ENCODE measurements around the gene ANKRD13A.
"Not testable (repeated sequence)": the region's sequence is repeated elsewhere in the genome, so short reads cannot be mapped to it uniquely, and the experiment has no call there.

Gene ANKRD13A

DNA sequence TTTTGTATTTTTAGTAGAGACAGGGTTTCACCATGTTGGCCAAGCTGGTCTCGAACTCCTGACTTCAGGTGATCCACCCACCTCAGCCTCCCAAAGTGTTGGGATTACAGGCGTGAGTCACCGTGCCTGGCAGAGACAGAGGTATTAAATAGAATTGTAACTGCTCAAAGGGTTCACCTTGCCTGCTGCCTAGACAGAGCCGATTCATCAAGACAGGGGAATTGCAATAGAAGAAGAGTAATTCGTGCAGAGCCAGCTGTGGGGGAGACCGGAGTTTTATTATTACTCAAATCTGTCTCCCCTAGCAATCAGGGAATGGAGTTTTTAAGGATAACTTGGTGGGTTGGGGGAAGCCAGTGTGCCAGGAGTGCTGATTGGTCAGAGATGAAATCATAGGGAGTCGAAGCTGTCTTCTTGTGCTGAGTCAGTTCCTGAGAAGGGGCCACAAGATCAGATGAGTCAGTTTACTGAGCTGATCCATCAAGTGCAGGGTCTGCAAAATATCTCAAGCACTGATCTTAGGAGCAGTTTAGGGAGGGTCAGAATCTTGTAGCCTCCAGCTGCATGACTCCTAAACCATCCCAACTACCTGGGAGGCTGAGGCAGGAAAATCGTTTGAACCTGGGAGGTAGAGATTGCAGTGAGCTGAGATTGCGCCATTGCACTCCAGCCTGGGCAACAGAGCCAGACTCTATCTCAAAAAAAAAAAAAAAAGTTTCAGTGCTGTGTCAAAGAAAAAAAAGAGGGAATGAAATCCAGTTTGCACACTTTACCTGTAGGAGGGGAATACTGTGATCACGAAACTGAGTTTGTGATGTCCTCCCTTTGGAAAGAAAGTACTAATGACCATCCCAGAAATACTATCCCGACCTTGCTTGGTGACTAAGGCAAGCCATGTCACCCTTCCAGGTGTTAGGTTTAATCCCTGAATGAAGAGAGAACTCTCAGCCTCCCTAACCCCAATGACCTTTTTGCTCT, 56.4 kb downstream of the ANKRD13A start:
- DNase-seq, result not testable (repeated sequence)

DNA sequence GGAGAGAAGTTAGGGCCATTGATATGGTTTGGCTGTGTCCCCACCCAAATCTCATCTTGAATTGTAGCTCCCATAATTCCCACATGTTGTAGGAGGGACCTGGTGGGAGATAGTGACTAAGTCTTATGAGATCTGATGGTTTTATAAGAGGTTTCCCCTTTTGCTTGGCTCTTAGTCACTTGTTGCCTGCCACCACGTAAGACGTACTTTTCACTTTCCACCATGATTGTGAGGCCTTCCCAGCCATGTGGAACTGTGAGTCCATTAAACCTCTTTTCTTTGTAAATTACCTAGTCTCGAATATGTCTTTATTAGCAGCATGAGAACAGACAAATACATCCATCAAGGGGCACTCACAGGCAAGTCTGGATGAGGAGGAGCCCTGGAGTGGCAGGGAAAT, 57.4 kb downstream of the ANKRD13A start:
- DNase-seq, result not testable (repeated sequence)

DNA sequence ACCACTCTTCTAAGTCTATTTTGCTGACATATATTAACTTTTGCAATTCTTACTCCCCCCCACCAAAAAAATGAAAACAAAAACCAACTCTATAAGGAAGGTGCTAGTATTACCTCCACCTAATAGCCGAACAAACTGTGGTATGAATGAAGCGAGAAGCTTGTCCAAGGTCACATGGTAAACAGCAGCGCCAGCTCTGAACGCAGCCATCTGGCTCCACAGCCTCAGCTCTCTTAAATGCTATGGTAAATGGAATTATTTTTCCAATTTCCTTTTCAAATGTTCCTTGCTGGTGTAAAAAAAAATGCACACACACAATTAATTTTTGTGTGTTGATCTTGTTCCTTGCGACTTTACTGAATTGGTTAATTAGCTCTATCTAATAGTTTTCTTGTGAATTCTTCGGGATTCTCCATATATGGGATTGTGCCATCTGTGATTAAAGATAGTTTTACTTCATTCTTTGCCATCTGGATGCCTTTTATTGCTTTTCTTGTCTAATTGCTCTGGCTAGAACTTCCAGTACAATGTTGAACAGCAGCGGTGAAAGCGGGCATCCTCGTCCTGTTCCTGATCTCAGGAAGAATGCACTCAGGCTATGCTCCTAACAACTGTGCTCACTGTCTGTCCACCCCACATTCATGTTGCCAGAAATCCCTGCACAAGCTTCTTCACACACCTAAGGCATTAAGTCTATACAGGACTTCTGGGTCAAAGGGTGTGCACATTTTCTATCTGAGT, 59.8 kb downstream of the ANKRD13A start:
- no peak for DNase-seq

DNA sequence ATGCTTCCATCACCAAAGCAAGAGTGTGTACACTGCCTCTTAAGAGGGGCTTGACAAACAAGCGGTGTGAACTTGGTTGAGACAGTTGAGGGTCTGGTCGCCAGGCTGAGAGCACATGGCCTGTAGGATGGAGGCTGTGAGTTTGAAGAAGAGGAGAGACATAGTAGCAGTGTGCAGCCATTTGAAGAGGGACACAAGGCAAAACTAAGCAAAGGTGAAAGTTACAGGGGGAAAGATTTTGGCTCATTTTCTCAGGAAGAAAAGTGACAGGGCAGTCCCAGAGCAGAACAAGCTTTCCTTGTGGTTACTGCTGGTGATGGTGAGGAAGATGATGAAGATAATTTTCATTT, 60.4 kb downstream of the ANKRD13A start:
- no peak for DNase-seq

DNA sequence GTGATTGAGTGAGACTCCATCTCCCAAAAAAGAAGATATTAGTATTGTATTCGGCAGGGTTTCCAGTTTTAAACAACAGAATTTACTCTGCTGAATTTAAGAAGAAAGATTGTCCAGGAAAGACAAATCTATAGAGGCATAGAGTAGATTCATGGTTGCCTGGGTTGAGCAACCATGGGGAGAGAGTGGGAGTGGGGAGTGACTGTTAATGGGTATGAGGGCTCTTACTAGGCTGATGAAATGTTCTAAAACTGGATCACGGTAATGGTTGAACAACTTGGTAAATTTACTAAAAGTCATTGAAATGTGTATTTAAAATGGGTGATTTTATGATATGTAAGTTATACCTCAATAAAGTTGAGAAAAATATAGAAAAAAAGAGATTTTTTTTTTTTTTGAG, 63.0 kb downstream of the ANKRD13A start:
- no peak for DNase-seq

DNA sequence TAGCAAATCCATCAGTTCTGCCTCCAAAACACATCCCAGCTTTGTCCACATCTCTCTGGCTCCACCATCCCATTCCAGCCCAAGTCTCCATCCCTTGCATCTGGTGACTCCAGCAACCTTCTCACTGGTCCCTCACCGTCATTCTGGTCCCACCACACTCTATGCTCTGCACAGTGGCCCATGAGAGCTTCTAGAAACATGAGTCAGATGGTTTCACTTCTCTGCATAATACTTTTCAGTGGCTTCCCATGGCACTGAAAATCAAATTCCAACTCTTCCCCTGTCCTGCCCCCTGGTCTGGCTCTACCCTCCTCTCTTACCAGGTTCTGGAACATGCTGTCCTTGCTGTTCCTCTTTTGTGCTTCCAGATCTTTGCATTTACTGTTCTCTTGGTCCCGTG, 66.3 kb downstream of the ANKRD13A start:
- no peak for DNase-seq

DNA sequence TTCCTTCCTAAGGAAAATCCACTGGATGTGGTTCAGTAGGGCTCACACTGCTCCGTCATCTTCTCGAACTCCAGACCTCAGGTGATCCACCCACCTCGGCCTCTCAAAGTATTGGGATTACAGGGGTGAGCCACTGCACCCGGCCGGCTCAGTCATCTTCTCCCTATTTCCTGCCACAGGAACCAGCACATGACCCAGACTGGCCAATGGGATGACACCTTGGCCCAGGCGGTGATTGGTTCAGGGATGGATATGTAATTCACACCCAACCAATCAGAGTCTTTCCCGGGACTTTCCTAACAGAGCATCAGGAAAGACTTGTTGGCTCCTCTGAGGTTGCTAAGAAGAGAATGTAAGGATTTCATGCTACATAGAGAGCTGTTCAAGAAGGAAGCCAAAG, 68.3 kb downstream of the ANKRD13A start:
- DNase-seq, result no peak

DNA sequence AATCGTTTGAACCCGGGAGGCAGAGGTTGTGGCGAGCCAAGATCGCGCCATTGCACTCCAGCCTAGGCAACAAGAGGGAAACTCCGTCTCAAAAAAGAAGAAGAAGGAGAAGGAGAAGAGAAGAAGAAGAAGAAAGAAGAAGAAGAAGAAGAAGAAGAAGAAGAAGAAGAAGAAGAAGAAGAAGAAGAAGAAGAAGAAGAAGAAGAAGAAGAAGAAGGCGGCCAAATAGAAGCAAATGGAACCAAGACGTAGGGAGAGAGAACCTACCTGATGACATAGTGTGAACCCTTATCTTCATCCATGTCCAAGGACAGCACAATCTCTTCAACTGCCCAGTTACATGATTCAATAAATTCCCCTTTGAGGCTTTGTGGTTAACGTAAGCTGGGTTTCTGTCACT, 68.9 kb downstream of the ANKRD13A start:
- DNase-seq, result not testable (repeated sequence)

DNA sequence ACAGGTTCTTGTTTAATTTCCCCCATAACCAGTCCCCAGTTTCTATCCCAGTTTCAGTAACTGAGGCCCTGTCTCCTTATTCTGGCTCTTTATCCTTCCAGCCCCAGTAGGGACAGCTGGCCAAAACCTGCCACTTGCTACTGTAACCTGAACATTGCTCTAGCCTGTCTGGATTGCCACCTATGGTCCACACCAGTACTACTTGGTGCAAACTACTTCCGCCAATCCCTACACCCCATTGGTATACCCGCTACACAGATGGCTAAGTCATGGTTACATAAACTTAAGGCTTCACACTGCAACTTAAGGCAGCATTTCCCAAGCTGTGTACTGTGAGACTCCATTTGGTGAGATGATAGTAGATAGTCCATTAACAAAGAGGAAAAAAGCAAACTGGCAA, 69.4 kb downstream of the ANKRD13A start:
- DNase-seq, result no peak

DNA sequence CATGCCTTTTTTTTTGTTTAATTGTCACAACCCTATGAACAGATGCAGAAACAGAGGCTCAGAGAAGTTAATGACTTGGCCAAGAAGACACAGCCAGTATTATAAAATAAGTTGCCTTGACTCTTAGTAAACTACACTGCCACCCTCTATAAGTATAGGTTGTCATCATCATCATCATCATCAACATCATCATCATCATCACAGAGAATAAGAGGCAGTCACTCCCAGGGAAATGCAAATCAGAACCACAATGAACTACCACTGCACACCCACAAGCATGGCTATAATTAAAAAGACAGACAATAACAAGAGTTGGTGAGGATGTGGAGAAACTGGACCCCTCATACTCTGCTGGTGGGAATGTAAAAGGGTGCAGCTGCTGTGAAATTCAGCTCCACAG, 72.3 kb downstream of the ANKRD13A start:
- no peak for DNase-seq

DNA sequence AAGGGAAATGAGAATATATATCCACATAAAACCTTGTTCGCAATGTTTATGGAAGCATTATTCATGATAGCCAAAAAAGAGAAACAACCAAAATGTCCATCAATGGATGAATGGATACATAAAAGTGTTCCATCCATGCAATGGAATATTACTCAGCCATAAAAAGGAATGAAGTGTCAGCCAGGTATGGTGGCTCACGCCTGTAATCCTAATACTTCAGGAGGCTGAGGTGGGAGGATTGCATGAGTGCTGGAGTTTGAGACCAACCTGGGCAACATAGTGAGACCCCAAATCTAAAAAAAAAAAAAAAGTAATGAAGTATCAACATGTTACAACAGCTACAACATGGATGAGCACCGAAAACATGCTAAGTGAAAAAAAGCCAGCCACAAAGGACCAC, 72.7 kb downstream of the ANKRD13A start:
- DNase-seq, result no peak

DNA sequence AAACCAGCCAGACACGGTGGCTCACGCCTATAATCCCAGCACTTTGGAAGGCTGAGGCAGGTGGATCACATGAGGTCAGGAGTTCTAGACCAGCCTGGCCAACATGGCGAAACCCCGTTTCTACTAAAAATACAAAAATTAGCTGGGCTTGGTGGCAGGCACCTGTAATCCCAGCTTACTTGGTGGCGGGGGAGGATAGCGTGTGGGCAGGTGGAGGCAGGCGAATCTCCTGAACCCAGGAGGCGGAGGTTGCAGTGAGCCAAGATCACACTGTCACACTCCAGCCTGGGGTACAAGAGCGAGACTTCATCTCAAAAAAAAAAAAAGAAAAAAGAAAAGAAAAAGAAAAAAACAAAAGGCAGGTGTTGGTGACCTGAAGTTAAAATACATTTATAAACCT, 73.4 kb downstream of the ANKRD13A start:
- not testable (repeated sequence) for DNase-seq

DNA sequence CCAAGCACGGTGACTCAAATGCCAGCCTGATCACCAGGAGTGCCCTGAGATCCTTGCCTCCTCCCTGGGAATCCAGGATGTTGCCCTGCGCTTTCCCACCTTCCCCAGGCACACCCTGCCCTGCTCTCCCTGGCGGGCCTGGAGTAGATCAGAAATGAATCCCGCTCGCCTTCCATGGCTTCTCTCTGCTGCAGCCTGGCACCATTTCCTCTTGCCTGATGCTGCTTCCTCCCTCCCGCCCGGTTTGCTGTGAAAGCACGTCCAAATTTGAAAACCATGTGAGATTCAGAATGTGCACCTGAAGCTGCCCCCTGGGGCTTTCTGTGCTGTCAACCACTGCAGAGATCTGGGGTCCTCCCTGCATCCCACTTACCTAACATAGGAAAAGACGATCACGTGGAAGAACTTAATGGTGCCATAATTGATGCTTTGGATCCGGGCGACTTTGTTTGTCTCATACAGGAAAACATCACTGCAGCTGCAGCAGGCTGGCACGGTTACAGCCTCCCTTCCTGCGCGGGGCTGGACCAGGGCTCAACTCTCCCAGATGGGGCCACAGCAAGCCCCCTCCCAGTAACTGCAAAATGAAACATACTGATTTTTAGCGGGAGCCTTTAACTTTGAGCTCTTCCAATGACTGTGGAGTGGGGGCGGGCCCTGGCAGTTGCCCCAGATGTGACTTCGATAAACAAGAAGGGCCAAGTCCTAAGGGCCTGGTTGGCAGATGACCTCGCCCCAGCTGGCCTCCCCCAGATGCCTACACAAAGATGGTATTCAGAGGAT, 74.0 kb downstream of the ANKRD13A start:
- no peak for DNase-seq

DNA sequence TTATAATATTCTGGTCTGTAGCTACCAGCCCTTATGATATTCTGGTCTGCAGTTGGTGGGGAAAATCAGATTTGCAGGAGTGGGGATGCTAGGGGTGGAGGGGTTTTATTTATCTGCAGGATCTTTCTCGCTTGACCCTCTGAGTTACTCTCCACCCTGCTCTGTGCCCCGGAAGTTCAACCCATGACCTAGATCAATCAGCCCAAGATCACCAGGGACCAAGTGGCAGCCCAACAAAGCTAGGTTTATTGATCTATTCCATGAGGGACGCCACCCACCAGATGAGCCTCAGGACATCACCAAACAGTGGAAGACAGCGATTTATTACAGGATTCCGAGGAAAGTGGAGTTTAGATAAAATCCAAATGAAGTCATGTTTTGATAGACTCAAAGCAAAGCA, 74.9 kb downstream of the ANKRD13A start:
- DNase-seq, result no peak

DNA sequence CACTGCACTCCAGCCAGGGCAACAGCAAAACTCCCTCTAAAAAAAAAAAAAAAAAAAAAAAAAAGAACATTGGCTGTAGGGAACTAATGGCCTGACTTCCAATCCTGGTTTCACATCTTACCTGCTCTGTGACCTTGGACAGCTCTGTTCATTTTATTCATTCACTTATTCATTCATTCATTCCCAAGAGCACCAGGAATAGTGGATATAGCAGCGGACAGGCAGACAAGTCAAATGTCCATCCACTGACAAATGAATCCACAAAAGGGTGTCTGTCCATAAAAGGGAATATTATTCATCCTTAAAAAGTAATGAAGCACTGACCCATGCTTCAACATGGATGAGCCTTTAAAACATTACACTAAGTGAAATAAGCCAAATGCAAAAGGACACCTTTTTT, 76.7 kb downstream of the ANKRD13A start:
- no peak for DNase-seq

DNA sequence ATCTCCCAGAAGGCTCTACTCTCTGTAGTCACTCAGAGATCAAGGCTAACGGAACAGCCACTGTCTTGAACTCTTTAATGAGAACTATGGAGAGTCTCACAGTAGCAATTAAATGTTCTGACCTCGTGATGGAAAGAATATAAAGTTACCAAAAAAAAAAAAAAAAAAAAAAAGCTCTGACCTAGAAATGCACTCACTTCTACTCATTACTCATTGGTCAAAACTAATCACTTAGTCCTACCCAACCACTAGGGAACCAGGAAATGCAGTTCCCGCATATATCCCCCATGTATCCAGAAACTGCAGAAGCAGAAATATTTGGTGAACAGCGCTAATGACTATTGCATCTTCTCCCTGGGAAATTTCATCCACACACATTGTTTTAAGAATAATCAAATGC, 78.6 kb downstream of the ANKRD13A start:
- no peak for DNase-seq

DNA sequence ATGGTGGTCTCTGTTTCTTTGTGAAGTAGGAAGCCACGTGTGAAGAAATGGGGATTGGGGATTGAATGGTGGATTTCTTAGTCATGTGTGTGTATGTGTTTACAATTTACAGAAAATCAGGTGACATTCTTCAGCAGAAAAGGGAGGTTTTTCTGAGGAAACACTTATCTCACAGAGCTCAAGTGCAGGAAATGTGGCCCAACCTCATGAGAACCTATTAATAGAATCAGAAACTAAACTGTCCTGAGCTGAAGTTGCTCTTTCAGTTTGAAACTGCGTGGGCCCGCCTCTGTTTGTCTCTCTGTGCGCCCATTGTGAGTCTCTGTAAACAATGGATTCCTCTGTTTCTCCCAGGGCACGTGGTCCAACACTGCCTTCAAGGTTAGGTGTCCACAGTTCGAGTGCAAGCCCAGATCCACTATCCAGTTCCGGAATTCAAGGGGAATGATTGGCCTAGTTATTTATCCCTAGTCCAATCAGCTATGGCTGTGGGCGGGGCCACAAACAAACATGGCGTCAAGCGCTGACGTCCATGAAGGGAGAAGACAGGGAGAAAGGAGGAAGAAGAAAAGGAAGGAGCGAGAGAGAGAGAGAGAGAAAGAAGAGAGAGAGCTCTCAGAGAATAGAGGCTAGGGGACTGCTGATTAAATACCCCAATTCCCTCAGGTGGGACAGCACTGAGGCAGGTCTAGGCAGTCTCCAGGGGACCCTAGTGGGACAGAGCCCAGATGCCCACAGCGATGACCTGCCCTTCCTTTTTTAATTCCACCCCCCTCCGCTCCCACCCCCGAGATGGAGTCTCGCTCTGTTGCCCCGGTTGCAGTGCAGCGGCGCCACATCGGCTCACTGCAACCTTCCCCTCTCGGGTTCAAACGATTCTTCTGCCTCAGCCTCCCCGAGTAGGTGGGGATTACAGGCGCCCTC, 80.5 kb downstream of the ANKRD13A start:
- DNase-seq, result no peak

DNA sequence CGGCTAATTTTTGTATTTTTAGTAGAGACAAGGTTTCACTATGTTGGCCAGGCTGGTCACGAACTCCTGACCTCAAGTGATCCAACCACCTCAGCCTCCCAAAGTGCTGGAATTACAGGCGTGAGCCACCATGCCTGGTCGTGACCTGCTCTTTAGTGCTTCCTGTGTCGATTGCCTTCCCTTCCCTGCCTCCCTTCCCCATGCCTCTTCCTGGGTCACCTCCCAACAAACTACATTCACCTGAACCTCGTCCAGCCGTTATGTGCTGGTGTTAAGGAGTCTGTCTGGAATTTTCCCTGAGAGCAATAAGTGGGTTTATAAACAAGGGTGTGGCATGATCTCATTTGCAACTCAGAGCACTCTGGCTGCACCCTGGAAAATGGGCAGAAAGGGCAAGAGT, 81.2 kb downstream of the ANKRD13A start:
- DNase-seq, result no peak

DNA sequence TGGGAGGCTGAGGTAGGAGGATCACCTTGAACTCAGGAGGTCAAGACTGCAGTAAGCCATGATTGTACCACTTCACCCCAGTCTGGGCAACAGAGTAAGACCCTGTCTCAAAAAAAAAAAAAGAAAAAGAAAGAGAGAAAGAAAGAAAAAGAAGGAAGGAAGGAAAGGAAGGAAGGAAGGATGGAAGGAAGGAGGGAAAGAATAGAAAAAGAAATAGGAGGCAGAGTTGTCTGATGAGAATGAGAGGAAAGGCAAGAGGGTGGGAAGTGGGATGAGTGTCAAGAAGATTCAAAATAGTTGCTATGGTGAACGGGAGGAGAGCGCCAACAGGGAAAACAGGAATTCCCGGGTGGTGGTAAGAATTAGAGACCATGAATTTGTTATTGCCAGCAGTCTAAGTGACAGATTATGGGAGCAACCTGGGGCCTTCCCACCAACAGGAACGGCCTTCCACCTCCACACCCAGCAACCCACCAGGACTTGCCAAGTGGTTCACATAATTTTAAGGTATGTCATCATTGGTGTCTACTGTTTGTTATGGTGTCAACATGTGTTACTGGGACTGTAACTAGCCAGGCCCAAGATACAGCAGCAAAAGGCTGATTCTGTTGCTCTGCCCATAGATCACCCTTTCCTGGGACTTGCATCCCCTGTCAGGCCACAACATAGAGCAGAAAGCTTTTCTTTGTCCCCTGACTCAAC, 85.2 kb downstream of the ANKRD13A start:
- DNase-seq, result no peak

DNA sequence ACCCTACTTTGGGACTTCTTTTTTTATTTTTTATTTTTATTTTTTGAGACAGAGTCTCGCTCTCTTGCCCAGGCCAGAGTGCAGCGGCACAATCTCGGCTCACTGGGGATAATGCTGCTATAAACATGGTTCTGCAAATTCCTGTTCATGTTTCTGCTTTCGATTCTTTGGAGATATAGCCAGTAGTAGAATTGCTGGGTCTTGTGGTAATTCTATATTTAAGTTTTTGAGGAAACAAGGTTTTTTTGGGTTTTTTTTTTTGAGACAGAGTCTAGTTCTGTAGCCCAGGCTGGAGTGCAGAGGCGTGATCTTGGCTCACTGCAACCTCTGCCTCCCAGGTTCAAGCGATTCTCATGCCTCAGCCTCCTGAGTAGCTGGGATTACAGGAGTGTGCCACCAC, 89.0 kb downstream of the ANKRD13A start:
- not testable (repeated sequence) for DNase-seq

DNA sequence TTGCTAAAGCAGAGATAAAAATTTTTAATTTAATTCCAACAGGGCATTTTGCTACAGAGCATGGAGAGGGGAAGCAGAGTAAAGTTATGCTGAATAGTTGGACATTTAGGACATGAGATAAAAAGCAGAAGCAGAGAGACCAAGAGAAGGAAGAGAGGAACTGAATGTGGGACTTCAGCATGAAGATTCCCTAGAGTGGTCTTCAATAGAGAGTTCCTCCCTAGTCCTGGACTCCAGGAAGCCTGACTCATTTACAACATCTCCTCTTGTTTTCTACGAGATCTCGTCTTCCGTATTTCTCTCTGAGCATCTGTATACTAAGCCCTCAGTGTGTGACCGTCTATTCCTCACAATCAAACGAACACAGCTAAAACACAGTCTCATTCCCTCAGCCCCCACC, 89.7 kb downstream of the ANKRD13A start:
- DNase-seq, result no peak

All from amniotic stem cell (primary cell).